SK-MEL-5 (cell line): ENCODE results near the gene TMEM203. TPM values are rescaled to one million over a fixed set of nuclear protein-coding genes. Genes with fewer than 3 reads are reported as not detected.
A peak's percentile ranks its signal among the peaks of the same experiment; 100 is the strongest.

Experiments used
- DNase-seq: peaks from one replicate; pipeline ENCODE4 v3.0.0-alpha.2; 2016; ENCODE audit warnings: low read depth, low spot score
- in situ Hi-C: cut with HindIII; loops from 2 replicates; pipeline ENCODE4 v1.10.0; 2016; ENCODE audit warnings: low sequenced_read_pairs, high pct_unique_total_duplicates, low pct_unique_long_range_greater_than_20kb
- total RNA-seq: library from RNA; depleted of rRNA; stranded (reverse); fragments of >200 nt; shearing (Covaris generic); gene quantifications from 2 replicates; pipeline ENCODE4 v1.2.3, GENCODE V29; 2014

Gene TMEM203
- total RNA-seq, 1 experiment from 2014 or later = 38.3 TPM

GRCh38 chr9:137212520-137212919 lies 7.1 kb upstream of the TMEM203 start:
- DNase-seq = no peak
- in situ Hi-C loops = no loop called here

GRCh38 chr9:137211532-137211931 lies 6.1 kb upstream of the TMEM203 start:
- DNase-seq = no peak
- in situ Hi-C loops = no loop called here

- no peak for DNase-seq
- in situ Hi-C loops = no loop called here
Observed at GRCh38 chr9:137206602-137207001, 1.2 kb upstream of the TMEM203 start.

GRCh38 chr9:137204731-137205125 lies 720 bp downstream of the TMEM203 start:
- in situ Hi-C loops = no loop called here
- DNase-seq = no peak

- DNase-seq = no peak
- in situ Hi-C loops = no loop called here
Observed at GRCh38 chr9:137202966-137203365, 2.5 kb downstream of the TMEM203 start.

- no peak for DNase-seq
- in situ Hi-C loops = no loop called here
Observed at GRCh38 chr9:137201205-137201868, 4.1 kb downstream of the TMEM203 start.

GRCh38 chr9:137200311-137201204 lies 4.9 kb downstream of the TMEM203 start, which contains the start of gene TPRN:
TSS of gene TPRN (minus strand) at chr9:137200741. CDS start at chr9:137200711, 30 bp downstream.
- in situ Hi-C loops = no loop called here
- DNase-seq = peak; percentile 100

GRCh38 chr9:137199411-137200121 lies 5.9 kb downstream of the TMEM203 start:
- no peak for DNase-seq
- in situ Hi-C loops = no loop called here

GRCh38 chr9:137198902-137199283 lies 6.6 kb downstream of the TMEM203 start:
- DNase-seq = no peak
- in situ Hi-C loops = no loop called here

- no peak for DNase-seq
- in situ Hi-C loops = no loop called here
Observed at GRCh38 chr9:137198051-137198901, 7.2 kb downstream of the TMEM203 start.

- no peak for DNase-seq
- in situ Hi-C loops = no loop called here
Observed at GRCh38 chr9:137195525-137196220, 9.8 kb downstream of the TMEM203 start.

GRCh38 chr9:137194909-137195308 lies 10.5 kb downstream of the TMEM203 start:
- in situ Hi-C loops = no loop called here
- no peak for DNase-seq

- peak; percentile 27 for DNase-seq
- in situ Hi-C loops = no loop called here
Observed at GRCh38 chr9:137194388-137194787, 11.1 kb downstream of the TMEM203 start.

GRCh38 chr9:137193771-137194170 lies 11.7 kb downstream of the TMEM203 start:
- in situ Hi-C loops = no loop called here

GRCh38 chr9:137192859-137193258 lies 12.6 kb downstream of the TMEM203 start:
- no peak for DNase-seq
- in situ Hi-C loops = no loop called here

More at GRCh38 chr9:137193771-137194170, 11.7 kb downstream of the TMEM203 start:
- no peak for DNase-seq

- in situ Hi-C loops = no loop called here
- DNase-seq = no peak
Observed at GRCh38 chr9:137192448-137192780, 13.0 kb downstream of the TMEM203 start.
